Natural killer cell (primary cell): ENCODE results near the gene NGEF. TPM values are rescaled to one million over a fixed set of nuclear protein-coding genes. Genes with fewer than 3 reads are reported as not detected.

Experiments used
- ATAC-seq, 3 donors: fragments of 150-1000 bp in 2 of 3; fragments of 200-7000 bp in 1 of 3; cut with Tn5 transposase; 1 replicate in 1 of 3; 2 replicates in 2 of 3; pipeline ENCODE4 v1.10.0; 2021; ENCODE audit warnings: mild to moderate bottlenecking in 2 of 3, moderate library complexity in 2 of 3
- DNase-seq, 2 donors: peaks; one replicate each; pipeline versions ENCODE4 v3.0.0 to v3.0.0-alpha.2; 2013 to 2021; ENCODE audit warnings: mixed read lengths in 1 of 2
- H3K27ac ChIP-seq: one replicate; pipeline ENCODE4 v1.5.1; 2013; ENCODE audit warnings: mild to moderate bottlenecking, low read length
- H3K27me3 ChIP-seq: one replicate; pipeline ENCODE4 v1.6.1; 2013; ENCODE audit warnings: low read length; ENCODE audit not compliant: control insufficient read depth, insufficient read depth
- H3K36me3 ChIP-seq: one replicate; pipeline ENCODE4 v1.6.1; 2013; ENCODE audit warnings: low read length; ENCODE audit not compliant: control insufficient read depth, insufficient read depth
- H3K4me1 ChIP-seq: one replicate; pipeline ENCODE4 v1.6.1; 2013; ENCODE audit warnings: low read length; ENCODE audit not compliant: control insufficient read depth, insufficient read depth
- H3K4me3 ChIP-seq: one replicate; pipeline ENCODE4 v1.5.1; 2013; ENCODE audit warnings: low read length
- H3K9me3 ChIP-seq: one replicate; pipeline ENCODE4 v1.6.1; 2013; ENCODE audit warnings: low read length; ENCODE audit not compliant: control insufficient read depth, insufficient read depth
- H3K27ac Mint-ChIP-seq, 2 donors: one replicate each; pipeline ENCODE4 v1.8.0; 2022; ENCODE audit warnings: mild to moderate bottlenecking in 2 of 2, mixed read lengths in 2 of 2, moderate library complexity in 1 of 2
- H3K27me3 Mint-ChIP-seq, 2 donors: one replicate each; pipeline ENCODE4 v1.8.0; 2022; ENCODE audit warnings: low read depth in 2 of 2, mixed read lengths in 2 of 2
- H3K36me3 Mint-ChIP-seq: one replicate; pipeline ENCODE4 v1.8.0; 2022; ENCODE audit warnings: mixed read lengths
- H3K4me1 Mint-ChIP-seq, 2 donors: one replicate each; pipeline ENCODE4 v1.8.0; 2022; ENCODE audit warnings: mixed read lengths in 2 of 2
- H3K4me3 Mint-ChIP-seq: one replicate; pipeline ENCODE4 v1.8.0; 2022; ENCODE audit warnings: mild to moderate bottlenecking, moderate library complexity, mixed read lengths
- H3K9me3 Mint-ChIP-seq, 2 donors: one replicate each; pipeline ENCODE4 v1.8.0; 2022; ENCODE audit warnings: mixed read lengths in 2 of 2
- WGBS: methylation state at CpG from one replicate; pipeline ENCODE4 v1.1.7; 2013; ENCODE audit warnings: missing lambda C conversion rate; ENCODE audit not compliant: insufficient coverage; 5-methylcytosine and 5-hydroxymethylcytosine counted together
- intact Hi-C: fragments of 100-400 bp; cut with micrococcal nuclease; formaldehyde crosslinking; loops from one replicate; pipeline ENCODE4 v1.14.2; 2022
- total RNA-seq, 4 donors: library from RNA; stranded (reverse); fragments of 120-200 nt in 1 of 4; gene quantifications; one replicate each; pipeline versions ENCODE4 v1.2.3 to v1.2.4, GENCODE V29; 2013 to 2022
- TF ChIP-seq, protein P1 (sequence below): fragments of 200-600 bp; IDR thresholded peaks from one replicate; pipeline ENCODE4 v1.8.0; 2022; ENCODE audit warnings: antibody characterized with exemption

Gene NGEF
- total RNA-seq, 3 donors from 2014 or later (not counting 1 experiment from before 2014, with no cell fraction given), result not detected

DNA sequence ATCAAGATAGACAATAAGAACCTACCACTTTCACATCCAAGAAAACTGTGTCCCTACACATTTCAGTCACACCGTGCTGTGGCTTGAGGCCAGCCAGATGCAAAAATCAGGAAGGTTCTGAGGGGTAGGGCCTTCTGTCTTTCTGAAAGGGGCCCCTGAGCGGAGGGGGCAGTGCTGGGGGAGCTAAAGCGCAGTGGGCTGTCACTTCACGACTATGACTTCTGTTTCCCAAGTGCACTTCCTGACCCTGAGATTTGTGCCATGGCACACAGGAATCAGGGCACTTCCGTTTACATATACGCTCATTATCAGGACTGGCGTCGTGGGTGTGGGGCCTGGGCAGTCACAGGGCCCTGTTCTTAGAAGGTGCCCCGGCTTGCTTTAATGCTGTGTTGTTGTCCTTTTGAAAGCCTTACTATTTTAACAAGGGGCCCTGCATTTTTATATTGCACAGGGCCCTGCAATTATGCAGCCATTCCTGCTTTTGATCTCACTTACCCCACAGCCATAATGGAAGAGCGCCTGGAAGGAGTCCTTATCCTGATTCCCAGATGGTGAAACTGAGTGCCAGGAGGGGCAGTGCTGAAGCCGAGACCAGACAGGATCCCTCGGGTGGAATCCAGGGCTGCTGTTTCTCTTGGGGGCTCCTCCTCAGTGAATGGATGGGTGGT is 620 bp downstream of the NGEF start:
- DNase-seq, result no peak
- Mint-ChIP-seq H3K27ac (no peak overlapping the region), H3K36me3 (no peaks in the 10 kb centered on the region), H3K4me3 (no peak overlapping the region), H3K4me1 (no peaks in the 10 kb centered on the region), H3K9me3 (peaks cover 0 to 3% of the 10 kb centered on the region in 2 donors), H3K27me3 (peaks cover 0 to 4% of the 10 kb centered on the region in 2 donors)
- intact Hi-C loops, result no loop called here
- WGBS, result 43% methylated on average over 12 of the region's 12 CpGs
- no peak overlapping the region for H3K27ac ChIP-seq
- H3K4me3 ChIP-seq, result no peak overlapping the region
- no peaks in the 10 kb centered on the region for H3K27me3 ChIP-seq
- ATAC-seq, result no peak
- TF ChIP-seq, protein P1, sequence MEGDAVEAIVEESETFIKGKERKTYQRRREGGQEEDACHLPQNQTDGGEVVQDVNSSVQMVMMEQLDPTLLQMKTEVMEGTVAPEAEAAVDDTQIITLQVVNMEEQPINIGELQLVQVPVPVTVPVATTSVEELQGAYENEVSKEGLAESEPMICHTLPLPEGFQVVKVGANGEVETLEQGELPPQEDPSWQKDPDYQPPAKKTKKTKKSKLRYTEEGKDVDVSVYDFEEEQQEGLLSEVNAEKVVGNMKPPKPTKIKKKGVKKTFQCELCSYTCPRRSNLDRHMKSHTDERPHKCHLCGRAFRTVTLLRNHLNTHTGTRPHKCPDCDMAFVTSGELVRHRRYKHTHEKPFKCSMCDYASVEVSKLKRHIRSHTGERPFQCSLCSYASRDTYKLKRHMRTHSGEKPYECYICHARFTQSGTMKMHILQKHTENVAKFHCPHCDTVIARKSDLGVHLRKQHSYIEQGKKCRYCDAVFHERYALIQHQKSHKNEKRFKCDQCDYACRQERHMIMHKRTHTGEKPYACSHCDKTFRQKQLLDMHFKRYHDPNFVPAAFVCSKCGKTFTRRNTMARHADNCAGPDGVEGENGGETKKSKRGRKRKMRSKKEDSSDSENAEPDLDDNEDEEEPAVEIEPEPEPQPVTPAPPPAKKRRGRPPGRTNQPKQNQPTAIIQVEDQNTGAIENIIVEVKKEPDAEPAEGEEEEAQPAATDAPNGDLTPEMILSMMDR, result no peak
- no peaks in the 10 kb centered on the region for H3K4me1 ChIP-seq
- H3K9me3 ChIP-seq, result no peaks in the 10 kb centered on the region
- H3K36me3 ChIP-seq, result no peaks in the 10 kb centered on the region

DNA sequence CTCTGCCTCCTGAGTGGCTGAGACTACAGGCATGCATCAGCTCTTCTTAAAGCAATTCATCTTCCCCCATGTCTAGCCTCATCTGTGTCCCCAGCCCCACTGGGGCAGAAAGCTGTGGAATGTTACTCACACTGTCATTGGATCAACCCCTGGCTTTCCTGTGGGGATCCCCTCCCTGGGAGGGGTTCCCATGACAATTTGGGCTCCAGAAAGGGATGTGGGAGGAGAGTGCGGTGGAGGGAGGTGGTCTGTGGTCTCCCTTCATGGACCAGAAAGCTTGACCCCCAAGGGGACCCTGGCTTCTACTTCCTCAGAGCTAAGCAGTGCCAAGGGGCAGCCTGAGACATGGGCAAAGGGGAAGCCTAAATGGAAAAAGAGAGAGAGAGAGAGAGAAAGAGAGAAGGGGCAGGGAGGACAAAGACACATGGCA is 1.3 kb downstream of the NGEF start:
- peaks cover 0 to 3% of the 10 kb centered on the region in 2 donors for H3K9me3 Mint-ChIP-seq
- DNase-seq, result no peak
- Histone ChIP-seq H3K27me3 (no peaks in the 10 kb centered on the region), H3K4me3 (no peak overlapping the region), H3K27ac (no peak overlapping the region), H3K4me1 (no peaks in the 10 kb centered on the region), H3K9me3 (no peaks in the 10 kb centered on the region), H3K36me3 (no peaks in the 10 kb centered on the region)
- WGBS, result 35% methylated on average over 1 of the region's 1 CpG
- no peak overlapping the region for H3K4me3 Mint-ChIP-seq
- no peak for ATAC-seq
- H3K36me3 Mint-ChIP-seq, result no peaks in the 10 kb centered on the region
- no peaks in the 10 kb centered on the region for H3K4me1 Mint-ChIP-seq
- H3K27ac Mint-ChIP-seq, result no peak overlapping the region
- peaks cover 0 to 4% of the 10 kb centered on the region in 2 donors for H3K27me3 Mint-ChIP-seq
- intact Hi-C loops, result no loop called here
- TF ChIP-seq, protein P1, result no peak

DNA sequence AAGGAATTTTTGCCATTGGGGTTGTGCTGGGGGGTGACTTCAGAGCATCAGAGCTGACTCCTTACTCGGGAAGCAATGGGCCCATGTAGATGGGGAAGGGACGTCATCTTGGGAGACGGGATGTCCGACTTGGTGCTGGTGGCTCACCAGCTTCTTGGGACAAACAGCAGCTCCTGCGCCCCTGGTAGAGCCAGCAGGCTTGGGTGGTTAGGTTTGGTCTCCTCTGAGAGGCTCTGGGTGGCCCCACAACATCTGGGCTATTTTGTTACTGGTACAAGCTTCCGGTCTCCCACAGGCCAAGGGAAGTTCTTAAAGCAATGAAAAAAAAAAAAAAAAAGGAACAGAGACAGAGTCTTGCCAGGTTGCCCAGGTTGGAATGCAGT is 1.8 kb downstream of the NGEF start:
- WGBS, result 88% methylated on average over 6 of the region's 6 CpGs

More for the DNA sequence above, 1.8 kb downstream of the NGEF start:
- DNase-seq (no peak), ATAC-seq (no peak)
- Mint-ChIP-seq H3K27me3 (peaks cover 0 to 4% of the 10 kb centered on the region in 2 donors), H3K36me3 (no peaks in the 10 kb centered on the region), H3K4me1 (no peaks in the 10 kb centered on the region), H3K4me3 (no peak overlapping the region), H3K9me3 (peaks cover 0 to 3% of the 10 kb centered on the region in 2 donors), H3K27ac (no peak overlapping the region)
- Histone ChIP-seq H3K27me3 (no peaks in the 10 kb centered on the region), H3K9me3 (no peaks in the 10 kb centered on the region), H3K4me3 (no peak overlapping the region), H3K36me3 (no peaks in the 10 kb centered on the region), H3K4me1 (no peaks in the 10 kb centered on the region), H3K27ac (no peak overlapping the region)
- TF ChIP-seq, protein P1, result no peak
- intact Hi-C loops, result no loop called here
